GM12878 (cell line): ENCODE measurements around the gene ZNF581. TPM values are rescaled to one million over a fixed set of nuclear protein-coding genes. Genes with fewer than 3 reads are reported as not detected.

Experiments
- ATAC-seq: fragments of 200-7000 bp; cut with Tn5 transposase; 3 replicates; pipeline ENCODE4 v1.9.1; 2020; ENCODE audit warnings: mild to moderate bottlenecking, moderate library complexity
- BruUV-seq: library from RNA; stranded (reverse); fragments of 400-500 nt; replicated peaks from 2 replicates; lab custom pipeline; 2021; lab: Mats Ljungman, UMichigan
- CTCF ChIA-PET: fragments of 300-600 bp; sonication (Branson Sonifier 250); formaldehyde crosslinking; extraction: SDS; loops from one replicate; lab custom pipeline; 2021; ENCODE audit warnings: inconsistent platforms; lab: Yijun Ruan, JAX
- POLR2A ChIA-PET: fragments of 350-600 bp; formaldehyde crosslinking; extraction: SDS; loops from one replicate; lab custom pipeline; 2021; ENCODE audit warnings: inconsistent platforms; lab: Charles Lee
- RAD21 ChIA-PET: fragments of 300-600 bp; sonication (Branson Sonifier 250); formaldehyde crosslinking; loops from one replicate; lab custom pipeline; 2023; ENCODE audit warnings: antibody characterized with exemption; ENCODE audit not compliant: unreplicated experiment; lab: Charles Lee
- SMC1A ChIA-PET: fragments of 300-600 bp; sonication (Branson Sonifier 250); formaldehyde crosslinking; loops from one replicate; lab custom pipeline; 2023; ENCODE audit not compliant: unreplicated experiment, uncharacterized antibody; lab: Charles Lee
- DNase-seq: peaks from one replicate; pipeline ENCODE4 v3.0.0-alpha.2; 2011; ENCODE audit warnings: low read depth, low spot score
- FAIRE-seq: peaks from 3 replicates; lab custom pipeline; 2011; peaks lifted over from hg19 to GRCh38; lab: Jason Lieb, UNC
- H2AFZ ChIP-seq: 2 replicates; pipeline ENCODE4 v1.6.0; 2011; ENCODE audit warnings: low read depth, low read length, control low read depth; ENCODE audit not compliant: control insufficient read depth
- H3K27ac ChIP-seq: 2 replicates; pipeline ENCODE4 v1.5.1; 2011; ENCODE audit warnings: control low read depth; ENCODE audit not compliant: control insufficient read depth, insufficient read depth
- H3K27me3 ChIP-seq, 2 experiments: replicated peaks in 1 of 2; 2 replicates each; pipeline versions ENCODE4 v1.6.0 to v1.6.1; 2011; ENCODE audit warnings: low read length in 1 of 2; ENCODE audit not compliant: control insufficient read depth in 2 of 2, insufficient read depth in 2 of 2
- H3K36me3 ChIP-seq, 2 experiments: 2 replicates each; pipeline ENCODE4 v1.5.1; 2011; ENCODE audit warnings: low read length in 1 of 2; ENCODE audit not compliant: control insufficient read depth in 2 of 2, insufficient read depth in 2 of 2
- H3K4me1 ChIP-seq: 2 replicates; pipeline ENCODE4 v1.6.1; 2011; ENCODE audit warnings: mild to moderate bottlenecking, low read length, moderate library complexity, mixed read lengths; ENCODE audit not compliant: control insufficient read depth, insufficient read depth
- H3K4me2 ChIP-seq: 2 replicates; pipeline ENCODE4 v1.6.0; 2011; ENCODE audit warnings: control low read depth; ENCODE audit not compliant: control insufficient read depth, insufficient read depth
- H3K4me3 ChIP-seq: fragments of 200-600 bp; sonication (generic); 2 replicates; pipeline ENCODE4 v1.5.1; 2016
- H3K79me2 ChIP-seq: 2 replicates; pipeline ENCODE4 v1.6.0; 2011; ENCODE audit warnings: low read length; ENCODE audit not compliant: control insufficient read depth, insufficient read depth
- H3K9ac ChIP-seq: 2 replicates; pipeline ENCODE4 v1.8.0; 2011; ENCODE audit warnings: low read length, control low read depth, mixed read lengths; ENCODE audit not compliant: control insufficient read depth, insufficient read depth
- H3K9me3 ChIP-seq: replicated peaks from 3 replicates; pipeline ENCODE4 v1.5.1; 2011; ENCODE audit warnings: mild to moderate bottlenecking, low read length; ENCODE audit not compliant: control insufficient read depth, insufficient read depth
- H4K20me1 ChIP-seq: 2 replicates; pipeline ENCODE4 v1.6.0; 2011; ENCODE audit not compliant: control insufficient read depth, insufficient read depth
- ATF7 ChIP-seq: fragments of 450-650 bp; IDR thresholded peaks from 2 replicates; pipeline ENCODE4 v1.6.1; 2016; ENCODE audit warnings: low read depth, mild to moderate bottlenecking
- LARP7 ChIP-seq: fragments of 450-650 bp; IDR thresholded peaks from 2 replicates; pipeline ENCODE4 v1.6.1; 2017; ENCODE audit warnings: mild to moderate bottlenecking
- PAX8 ChIP-seq: fragments of 450-650 bp; IDR thresholded peaks from 2 replicates; pipeline ENCODE4 v1.6.1; 2017; ENCODE audit warnings: mild to moderate bottlenecking, moderate library complexity
- RELA ChIP-seq: fragments of 450-650 bp; IDR thresholded peaks from 2 replicates; pipeline ENCODE4 v1.8.0; 2014; ENCODE audit warnings: borderline replicate concordance; ENCODE audit not compliant: partially characterized antibody
- TAF1 ChIP-seq: IDR thresholded peaks from 2 replicates; pipeline ENCODE4 v1.6.1; 2011; ENCODE audit warnings: mild to moderate bottlenecking, low read depth, low read length, borderline replicate concordance
- ZNF207 ChIP-seq: fragments of 450-650 bp; IDR thresholded peaks from 2 replicates; pipeline ENCODE4 v1.6.1; 2014; ENCODE audit warnings: antibody characterized with exemption, mild to moderate bottlenecking, borderline replicate concordance
- whole genome bisulfite sequencing: methylation state at CpG from one replicate; pipeline ENCODE4 v1.1.6; 2016; ENCODE audit warnings: low lambda C conversion rate; ENCODE audit not compliant: insufficient replicate concordance, insufficient coverage; ENCODE audit errors: missing lambda C conversion rate; 5-methylcytosine and 5-hydroxymethylcytosine counted together
- in situ Hi-C: fragments of 300-500 bp; cut with MboI; formaldehyde crosslinking; loops from 9 replicates; pipeline ENCODE4 v1.14.3; 2018; ENCODE audit warnings: mixed read lengths
- intact Hi-C: fragments of 100-400 bp; cut with micrococcal nuclease; formaldehyde crosslinking; loops from one replicate; pipeline ENCODE4 v1.14.2; 2022; ENCODE audit not compliant: unreplicated experiment
- polyA plus RNA-seq, 11 experiments: library from polyadenylated mRNA; depleted of rRNA in 4 of 11; unstranded in 6 of 11; stranded (reverse) in 5 of 11; fragments of >200 nt; fragmentation: Nextera tagmentation in 4 of 11; fragmentation: Illumina TruSeq in 1 of 11; extraction: Ambion mirVana in 4 of 11; extraction: Trizol in 1 of 11; gene quantifications; 1 replicate in 1 of 11; 2 replicates in 10 of 11; pipeline versions ENCODE4 v1.2.1 to v1.2.3, GENCODE V29; 2011 to 2016; ENCODE audit warnings: inconsistent platforms in 2 of 11, missing spikeins in 2 of 11, low read depth in 1 of 11
- total RNA-seq, 4 experiments: library from RNA; depleted of rRNA in 3 of 4; stranded (reverse); fragments of >200 nt in 3 of 4; fragmentation: Illumina TruSeq in 1 of 4; extraction: Trizol in 1 of 4; gene quantifications; 2 replicates each; pipeline versions ENCODE4 v1.2.1 to v1.2.3, GENCODE V29; 2013 to 2021
- TF ChIP-seq, protein P1 (sequence below): fragments of 450-650 bp; conservative IDR thresholded peaks from 2 replicates; pipeline ENCODE4 v1.6.1; 2017; ENCODE audit warnings: mild to moderate bottlenecking, moderate library complexity
- TF ChIP-seq, protein P2 (sequence below): IDR thresholded peaks from 2 replicates; pipeline ENCODE4 v1.6.1; 2011; ENCODE audit warnings: low read depth, low read length, improper control_type of control experiment, borderline replicate concordance
- TF ChIP-seq, protein P3 (sequence below), 3 experiments: IDR thresholded peaks in 2 of 3; conservative IDR thresholded peaks in 1 of 3; 2 replicates each; pipeline ENCODE4 v1.5.1; 2011; ENCODE audit warnings: low read depth in 3 of 3, low read length in 3 of 3, mild to moderate bottlenecking in 3 of 3, control low read depth in 2 of 3, moderate library complexity in 2 of 3, inconsistent platforms in 1 of 3, mixed read lengths in 1 of 3; ENCODE audit not compliant: control insufficient read depth in 2 of 3, insufficient read depth in 1 of 3; ENCODE audit errors: extremely low read depth in 1 of 3

The ZNF581 gene
- total and polyA plus RNA-seq, 10 of the 15 experiments (the other 5 are each of a cell fraction or from before 2014, with no cell fraction given) = 4.7 to 45.4 (median 22.2) TPM

DNA sequence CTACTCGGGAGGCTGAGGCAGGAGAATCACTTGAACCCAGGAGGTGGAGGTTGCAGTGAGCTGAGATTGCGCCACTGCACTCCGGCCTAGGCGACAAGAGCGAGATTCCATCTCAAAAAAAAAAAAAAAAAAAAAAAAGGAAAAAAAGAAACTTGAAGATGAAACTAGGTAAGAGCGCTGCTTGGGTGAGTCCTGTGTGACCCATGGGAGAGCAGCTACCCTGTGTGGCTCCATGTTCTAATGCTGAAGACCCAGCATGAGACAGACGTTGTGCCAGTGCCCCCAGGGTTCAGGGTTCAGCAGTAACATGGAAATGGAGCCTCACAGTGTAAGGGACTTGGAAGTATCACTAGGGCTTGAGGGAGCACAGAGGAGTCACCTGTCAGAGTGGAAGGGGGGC lies 25.0 kb upstream of the ZNF581 start:
- Histone ChIP-seq H3K9ac (no peak overlapping the region), H3K27ac (no peak overlapping the region), H3K4me2 (no peak overlapping the region)
- no TSS peak for BruUV-seq
- RAD21 ChIA-PET = interaction anchor here (0.7 kb wide), 1 partner anchor 72 kb away, joined by 6 read pairs; no protein-coding TSS in a partner anchor
- FAIRE-seq = no peak
- TF ChIP-seq, protein P1, sequence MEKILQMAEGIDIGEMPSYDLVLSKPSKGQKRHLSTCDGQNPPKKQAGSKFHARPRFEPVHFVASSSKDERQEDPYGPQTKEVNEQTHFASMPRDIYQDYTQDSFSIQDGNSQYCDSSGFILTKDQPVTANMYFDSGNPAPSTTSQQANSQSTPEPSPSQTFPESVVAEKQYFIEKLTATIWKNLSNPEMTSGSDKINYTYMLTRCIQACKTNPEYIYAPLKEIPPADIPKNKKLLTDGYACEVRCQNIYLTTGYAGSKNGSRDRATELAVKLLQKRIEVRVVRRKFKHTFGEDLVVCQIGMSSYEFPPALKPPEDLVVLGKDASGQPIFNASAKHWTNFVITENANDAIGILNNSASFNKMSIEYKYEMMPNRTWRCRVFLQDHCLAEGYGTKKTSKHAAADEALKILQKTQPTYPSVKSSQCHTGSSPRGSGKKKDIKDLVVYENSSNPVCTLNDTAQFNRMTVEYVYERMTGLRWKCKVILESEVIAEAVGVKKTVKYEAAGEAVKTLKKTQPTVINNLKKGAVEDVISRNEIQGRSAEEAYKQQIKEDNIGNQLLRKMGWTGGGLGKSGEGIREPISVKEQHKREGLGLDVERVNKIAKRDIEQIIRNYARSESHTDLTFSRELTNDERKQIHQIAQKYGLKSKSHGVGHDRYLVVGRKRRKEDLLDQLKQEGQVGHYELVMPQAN = no peak
- TF ChIP-seq RELA (no peak), ATF7 (no peak)
- TF ChIP-seq, all 136 proteins: peak for 0
- in situ Hi-C loops (no loop called here), intact Hi-C loops (no loop called here)
- Histone ChIP-seq H3K27me3 (no peaks in the 10 kb centered on the region), H3K9me3 (no peaks in the 10 kb centered on the region; the same call in 1 of the 3 replicates), H3K79me2 (no peaks in the 10 kb centered on the region), H3K4me3 (no peak overlapping the region), H3K4me1 (no peaks in the 10 kb centered on the region), H3K36me3 (peaks cover 3 to 12% of the 10 kb centered on the region in 2 experiments; a peak in 3 of 4 replicates), H4K20me1 (no peaks in the 10 kb centered on the region), H2AFZ (no peak overlapping the region)
- no peak for DNase-seq
- ChIA-PET SMC1A (interaction anchor here (1.4 kb wide), 1 partner anchor 12 kb away, joined by 3 read pairs; no protein-coding TSS in a partner anchor), POLR2A (interaction anchor here (0.6 kb wide), 1 partner anchor 107 kb away, joined by 4 read pairs; no protein-coding TSS in a partner anchor), CTCF (interaction anchor here (1.5 to 2.8 kb wide), 2 partner anchors 12 to 14 kb away, joined by 5 to 12 read pairs; partner anchors contain the start of gene ZNF865)
- no peak for ATAC-seq
- 70% methylated on average over 7 of the region's 7 CpGs for WGBS

DNA sequence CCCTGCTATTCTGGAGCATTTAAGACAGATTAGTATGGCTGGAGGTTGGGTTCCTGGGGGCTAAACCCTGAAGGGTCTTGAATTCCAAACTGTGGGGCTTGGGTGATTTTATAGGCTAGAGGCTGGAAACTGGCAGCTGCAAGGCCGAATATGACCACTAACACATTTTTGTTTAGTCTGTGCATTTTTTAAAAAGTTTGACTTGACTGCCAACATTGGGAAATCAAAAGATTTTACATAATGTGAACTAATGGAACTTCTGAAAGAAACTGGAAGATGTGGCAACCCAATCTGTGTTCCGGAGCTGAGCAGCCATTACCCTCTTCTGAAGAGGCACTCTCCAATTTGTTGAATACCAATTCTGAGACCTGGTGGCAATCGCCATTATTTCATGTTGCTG lies 24.2 kb upstream of the ZNF581 start:
- BruUV-seq = TSS peak; percentile 37
- in situ Hi-C loops = no loop called here
- TF ChIP-seq TAF1 = no peak
- TF ChIP-seq PAX8 = no peak
- TF ChIP-seq, protein P2, sequence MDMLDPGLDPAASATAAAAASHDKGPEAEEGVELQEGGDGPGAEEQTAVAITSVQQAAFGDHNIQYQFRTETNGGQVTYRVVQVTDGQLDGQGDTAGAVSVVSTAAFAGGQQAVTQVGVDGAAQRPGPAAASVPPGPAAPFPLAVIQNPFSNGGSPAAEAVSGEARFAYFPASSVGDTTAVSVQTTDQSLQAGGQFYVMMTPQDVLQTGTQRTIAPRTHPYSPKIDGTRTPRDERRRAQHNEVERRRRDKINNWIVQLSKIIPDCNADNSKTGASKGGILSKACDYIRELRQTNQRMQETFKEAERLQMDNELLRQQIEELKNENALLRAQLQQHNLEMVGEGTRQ = no peak
- TF ChIP-seq, protein P3, sequence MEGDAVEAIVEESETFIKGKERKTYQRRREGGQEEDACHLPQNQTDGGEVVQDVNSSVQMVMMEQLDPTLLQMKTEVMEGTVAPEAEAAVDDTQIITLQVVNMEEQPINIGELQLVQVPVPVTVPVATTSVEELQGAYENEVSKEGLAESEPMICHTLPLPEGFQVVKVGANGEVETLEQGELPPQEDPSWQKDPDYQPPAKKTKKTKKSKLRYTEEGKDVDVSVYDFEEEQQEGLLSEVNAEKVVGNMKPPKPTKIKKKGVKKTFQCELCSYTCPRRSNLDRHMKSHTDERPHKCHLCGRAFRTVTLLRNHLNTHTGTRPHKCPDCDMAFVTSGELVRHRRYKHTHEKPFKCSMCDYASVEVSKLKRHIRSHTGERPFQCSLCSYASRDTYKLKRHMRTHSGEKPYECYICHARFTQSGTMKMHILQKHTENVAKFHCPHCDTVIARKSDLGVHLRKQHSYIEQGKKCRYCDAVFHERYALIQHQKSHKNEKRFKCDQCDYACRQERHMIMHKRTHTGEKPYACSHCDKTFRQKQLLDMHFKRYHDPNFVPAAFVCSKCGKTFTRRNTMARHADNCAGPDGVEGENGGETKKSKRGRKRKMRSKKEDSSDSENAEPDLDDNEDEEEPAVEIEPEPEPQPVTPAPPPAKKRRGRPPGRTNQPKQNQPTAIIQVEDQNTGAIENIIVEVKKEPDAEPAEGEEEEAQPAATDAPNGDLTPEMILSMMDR (IDR thresholded peaks at IDR 0.05 in 2 of 3, conservative IDR thresholded peaks at IDR 0.05 in 1 of 3; ENCODE audit: control insufficient read depth in 2 of 3, extremely low read depth in 1 of 3, insufficient read depth in 1 of 3, low read depth in 3 of 3, low read length in 3 of 3) = no peak
- TF ChIP-seq LARP7 = no peak
- TF ChIP-seq ZNF207 = no peak

More for the DNA sequence above, 24.2 kb upstream of the ZNF581 start:
- WGBS = 79% methylated on average over 3 of the region's 3 CpGs
- ChIA-PET POLR2A (no interaction called here), RAD21 (no interaction called here), SMC1A (interaction anchor here (1.4 kb wide), 1 partner anchor 13 kb away, joined by 3 read pairs; no protein-coding TSS in a partner anchor), CTCF (interaction anchor here (2.2 to 2.8 kb wide), 2 partner anchors 13 kb away, joined by 7 to 12 read pairs; partner anchors contain the start of gene ZNF865)
- H3K79me2 ChIP-seq = no peaks in the 10 kb centered on the region
- H3K4me2 ChIP-seq = no peak overlapping the region
- no peaks in the 10 kb centered on the region for H3K27me3 ChIP-seq
- H3K9ac ChIP-seq = no peak overlapping the region
- H3K36me3 ChIP-seq = peaks cover 3 to 12% of the 10 kb centered on the region in 2 experiments; a peak in 3 of 4 replicates
- H3K27ac ChIP-seq = no peak overlapping the region
- H3K4me1 ChIP-seq = no peaks in the 10 kb centered on the region
- DNase-seq (no peak), ATAC-seq (no peak), FAIRE-seq (no peak)
- intact Hi-C loops = no loop called here
- H4K20me1 ChIP-seq = no peaks in the 10 kb centered on the region
- H3K9me3 ChIP-seq = no peaks in the 10 kb centered on the region; the same call in 1 of the 3 replicates
- H2AFZ ChIP-seq = no peak overlapping the region
- no peak overlapping the region for H3K4me3 ChIP-seq
